H1 (cell line): ENCODE results near the gene PRMT9. TPM values are rescaled to one million over a fixed set of nuclear protein-coding genes. Genes with fewer than 3 reads are reported as not detected.

Source experiments
- EP300 ChIP-seq, 2 experiments: IDR thresholded peaks; 1 replicate in 1 of 2; 2 replicates in 1 of 2; pipeline ENCODE4 v1.6.1; 2011 to 2012; ENCODE audit warnings: low read depth in 2 of 2, low read length in 2 of 2, mild to moderate bottlenecking in 2 of 2, borderline replicate concordance in 1 of 2, inconsistent platforms in 1 of 2, moderate library complexity in 1 of 2
- NRF1 ChIP-seq: IDR thresholded peaks from 2 replicates; pipeline ENCODE4 v1.6.1; 2011; ENCODE audit warnings: mild to moderate bottlenecking, low read depth, low read length, improper control_type of control experiment
- RFX5 ChIP-seq: IDR thresholded peaks from 2 replicates; pipeline ENCODE4 v1.6.1; 2011; ENCODE audit warnings: low read depth, low read length, improper control_type of control experiment, borderline replicate concordance
- TBP ChIP-seq: IDR thresholded peaks from 2 replicates; pipeline ENCODE4 v1.6.1; 2011; ENCODE audit warnings: low read depth, low read length, improper control_type of control experiment
- polyA plus RNA-seq, 7 experiments: library from polyadenylated mRNA; depleted of rRNA in 3 of 7; stranded (reverse) in 5 of 7; unstranded in 2 of 7; fragments of >200 nt in 5 of 7; fragments of 200-250 nt in 2 of 7; gene quantifications; 1 replicate in 5 of 7; 2 replicates in 1 of 7; 4 replicates in 1 of 7; pipeline versions ENCODE4 v1.2.1 to v1.2.3, GENCODE V29; 2011 to 2013; ENCODE audit warnings: missing spikeins in 2 of 7, mixed read lengths in 2 of 7
- total RNA-seq: library from RNA; stranded (reverse); fragmentation: NEBNext Ultra II Directional; extraction: Animal tissue kit (Norgen Biotek cat#: 25700); gene quantifications from 2 replicates; pipeline ENCODE4 v1.2.1, GENCODE V29; 2021

Gene PRMT9
- total and polyA plus RNA-seq, 2 of the 8 experiments (the other 6 are each of a cell fraction or from before 2014, with no cell fraction given), result 3.8 to 9.6 TPM

DNA sequence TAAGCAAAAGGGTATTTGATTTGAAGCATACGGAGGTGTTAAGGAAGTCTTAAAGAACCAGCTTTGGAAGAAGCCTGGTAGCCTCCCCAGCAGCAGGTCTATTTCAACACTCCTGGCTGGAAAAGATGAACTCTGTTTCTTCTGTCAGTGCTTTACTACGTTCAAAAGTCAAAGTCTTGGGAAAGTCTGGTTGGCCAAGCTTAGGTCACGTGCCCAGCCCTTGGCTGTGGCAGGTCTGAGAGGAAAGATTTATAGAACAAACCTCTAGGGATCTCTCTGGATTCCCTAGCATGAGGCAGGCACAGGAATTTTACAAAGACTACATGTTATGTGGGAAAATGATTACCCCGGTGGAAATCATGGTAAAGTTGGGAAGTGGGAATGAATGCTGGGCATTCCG is 39.4 kb upstream of the PRMT9 start (continued):
- TF ChIP-seq RFX5 (no peak), NRF1 (no peak), EP300 (IDR thresholded peaks at IDR 0.05; ENCODE audit: borderline replicate concordance in 1 of 2, low read depth in 2 of 2, low read length in 2 of 2) (no peak), TBP (no peak)
